DMS53 treated with DMSO at 0.1 percent for 48 hours (cell line): ENCODE measurements around the gene TNNI3K.
A peak's percentile ranks its signal among the peaks of the same experiment; 100 is the strongest.

Source experiments
- DNase-seq: peaks from one replicate; lab custom pipeline; 2025; ENCODE audit not compliant: unreplicated experiment; lab: John Stamatoyannopoulos, UW

Gene TNNI3K

GRCh38 chr1:74545821-74546220 is 310.6 kb downstream of the TNNI3K start:
- no peak for DNase-seq

- DNase-seq: no peak
These were observed 314.0 kb downstream of the TNNI3K start for GRCh38 chr1:74548961-74549750.

DNA sequence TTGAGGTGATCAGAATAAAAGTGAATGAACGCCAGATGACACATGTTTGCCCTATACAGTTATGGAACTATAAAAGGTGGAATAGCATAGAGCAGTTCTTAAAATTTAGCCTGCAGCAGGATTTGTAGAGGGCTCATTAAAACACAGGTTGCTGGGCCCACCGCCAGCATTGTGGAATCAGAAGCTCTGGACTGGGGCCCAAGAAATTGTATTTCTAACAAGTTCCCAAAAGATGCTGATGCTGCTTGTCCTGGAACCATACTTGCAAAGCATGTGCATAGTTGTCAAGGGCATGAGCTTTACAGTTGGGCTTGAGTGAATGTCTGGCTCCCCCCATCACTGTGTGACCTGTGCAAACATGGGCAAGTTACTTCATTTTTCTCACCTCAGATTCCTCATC is 314.7 kb downstream of the TNNI3K start:
- no peak for DNase-seq

GRCh38 chr1:74570797-74571492 is 335.8 kb downstream of the TNNI3K start:
- peak; percentile 20 for DNase-seq

DNA sequence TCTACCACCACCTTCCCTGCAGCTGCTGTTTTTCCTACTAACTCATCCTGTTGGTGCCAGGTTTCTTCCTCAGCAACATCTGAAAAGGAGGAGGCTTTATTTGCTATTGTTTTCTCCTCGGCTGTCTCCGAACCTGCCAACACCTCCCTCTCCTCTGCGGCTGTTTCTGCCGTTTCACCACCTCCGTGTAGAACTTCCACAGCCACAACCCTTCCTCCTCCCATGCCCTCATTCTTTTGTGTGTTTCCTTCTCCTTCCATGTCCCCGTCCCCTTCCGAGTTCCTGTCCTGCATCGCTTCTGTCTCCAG is 336.3 kb downstream of the TNNI3K start:
- DNase-seq: no peak

- no peak for DNase-seq
These were observed 336.7 kb downstream of the TNNI3K start for GRCh38 chr1:74571891-74572290.

DNA sequence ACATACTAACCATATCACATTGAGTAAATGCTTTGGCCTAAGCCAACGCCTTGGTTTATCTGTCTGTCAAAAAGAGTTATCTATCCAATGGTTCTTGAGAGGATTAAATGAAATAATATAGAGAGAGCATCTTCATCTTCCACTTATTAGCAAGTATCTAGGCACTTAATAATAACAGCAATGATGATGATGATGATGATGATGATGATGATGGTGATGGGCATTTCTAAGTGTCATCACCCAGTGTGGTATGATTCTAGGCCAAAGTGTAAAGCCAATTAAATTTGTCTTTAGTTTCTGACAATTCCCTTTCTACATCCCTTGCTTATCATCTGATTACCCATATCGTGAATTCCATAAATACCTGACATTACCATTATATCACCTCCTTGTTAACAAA is 342.9 kb downstream of the TNNI3K start:
- no peak for DNase-seq

GRCh38 chr1:74579425-74579824 is 344.2 kb downstream of the TNNI3K start:
- DNase-seq: no peak

GRCh38 chr1:74583397-74583796 is 348.2 kb downstream of the TNNI3K start:
- no peak for DNase-seq

GRCh38 chr1:74584185-74584584 is 349.0 kb downstream of the TNNI3K start:
- no peak for DNase-seq

- DNase-seq: no peak
These were observed 351.2 kb downstream of the TNNI3K start for GRCh38 chr1:74586253-74586897.

DNA sequence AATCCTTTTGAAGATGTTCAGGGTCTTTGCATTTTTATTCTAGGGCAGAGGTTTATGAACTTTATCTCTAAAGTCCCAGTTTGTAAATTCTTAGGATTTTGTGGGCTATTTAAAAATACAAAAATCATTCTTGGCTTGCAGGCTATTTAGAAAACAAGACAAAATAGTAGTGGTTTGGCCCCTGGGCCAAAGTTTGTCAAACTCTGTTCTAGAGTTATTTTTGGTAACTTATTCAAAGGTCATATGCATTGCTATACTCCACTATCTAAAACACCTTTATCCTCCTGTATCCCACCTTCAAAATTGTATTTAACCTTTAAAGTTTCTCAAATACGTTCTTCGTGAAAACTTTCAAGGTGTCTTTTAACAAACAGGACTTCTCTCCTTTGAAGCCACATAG is 352.7 kb downstream of the TNNI3K start:
- DNase-seq: no peak

DNA sequence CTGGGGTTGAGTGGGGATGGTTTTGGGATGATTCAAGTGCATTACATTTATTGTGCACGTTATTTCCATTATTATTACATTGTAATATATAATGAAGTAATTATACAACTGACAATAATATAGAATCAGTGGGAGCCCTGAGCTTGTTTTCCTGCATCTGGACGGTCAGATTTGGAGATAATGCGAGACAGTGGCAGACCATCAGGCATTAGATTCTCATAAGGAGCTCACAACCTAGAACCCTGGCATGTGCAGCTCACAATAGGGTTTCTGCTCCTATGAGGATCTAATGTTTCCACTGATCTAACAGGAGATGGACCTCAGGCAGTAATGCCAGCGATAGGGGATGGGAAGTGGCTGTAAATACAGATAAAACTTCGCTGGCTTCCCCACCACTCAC is 355.1 kb downstream of the TNNI3K start:
- no peak for DNase-seq

- no peak for DNase-seq
These were observed 356.8 kb downstream of the TNNI3K start for GRCh38 chr1:74591949-74592348.

GRCh38 chr1:74592580-74593355 is 357.6 kb downstream of the TNNI3K start:
- DNase-seq: no peak
